WTC11 (cell line): Measurements from ENCODE around the gene BAIAP2L1. TPM values are rescaled to one million over a fixed set of nuclear protein-coding genes. Genes with fewer than 3 reads are reported as not detected.
A peak's percentile ranks its signal among the peaks of the same experiment; 100 is the strongest.

Source experiments
- ATAC-seq: fragments of 200-7000 bp; cut with Tn5 transposase; 2 replicates; pipeline ENCODE4 v1.10.0; 2021; ENCODE audit warnings: mild to moderate bottlenecking, moderate library complexity
- CTCF ChIA-PET: fragments of 300-600 bp; sonication (Branson Sonifier 250); formaldehyde crosslinking; loops from one replicate; lab custom pipeline; 2021; ENCODE audit warnings: antibody characterized with exemption; lab: Charles Lee
- POLR2A ChIA-PET: fragments of 350-600 bp; sonication (Branson Sonifier 250); formaldehyde crosslinking; loops from one replicate; lab custom pipeline; 2021; ENCODE audit warnings: antibody characterized with exemption; lab: Charles Lee
- DNase-seq: peaks from one replicate; pipeline ENCODE4 v3.0.0; 2021; ENCODE audit warnings: low spot score
- H3K27ac Mint-ChIP-seq: 2 replicates; pipeline ENCODE4 v1.8.0; 2021; ENCODE audit warnings: mixed read lengths
- H3K27me3 Mint-ChIP-seq: 2 replicates; pipeline ENCODE4 v1.8.0; 2021; ENCODE audit warnings: low read depth, mild to moderate bottlenecking, moderate library complexity, mixed read lengths
- H3K36me3 Mint-ChIP-seq: 2 replicates; pipeline ENCODE4 v1.8.0; 2021; ENCODE audit warnings: mixed read lengths
- H3K4me1 Mint-ChIP-seq: 2 replicates; pipeline ENCODE4 v1.8.0; 2022; ENCODE audit warnings: mixed read lengths
- H3K4me3 Mint-ChIP-seq: 2 replicates; pipeline ENCODE4 v1.8.0; 2021; ENCODE audit warnings: mild to moderate bottlenecking, moderate library complexity, mixed read lengths
- H3K9me3 Mint-ChIP-seq: 2 replicates; pipeline ENCODE4 v1.8.0; 2021; ENCODE audit warnings: mixed read lengths
- ARID4B ChIP-seq: sonication (generic); formaldehyde crosslinking; IDR thresholded peaks from 2 replicates; pipeline ENCODE4 v1.8.0; 2023; ENCODE audit warnings: missing genetic modification reagents, mild to moderate bottlenecking, borderline replicate concordance
- ATF6 ChIP-seq: sonication (generic); formaldehyde crosslinking; IDR thresholded peaks from 2 replicates; pipeline ENCODE4 v1.8.1; 2023; ENCODE audit warnings: mild to moderate bottlenecking, missing genetic modification reagents
- CREB1 ChIP-seq: sonication (generic); formaldehyde crosslinking; IDR thresholded peaks from 2 replicates; pipeline ENCODE4 v1.8.0; 2023; ENCODE audit warnings: mild to moderate bottlenecking, missing genetic modification reagents
- CTCF ChIP-seq: fragments of 200-600 bp; IDR thresholded peaks from 2 replicates; pipeline ENCODE4 v1.8.0; 2022; ENCODE audit warnings: antibody characterized with exemption
- ETV6 ChIP-seq: sonication (generic); formaldehyde crosslinking; IDR thresholded peaks from 2 replicates; pipeline ENCODE4 v1.8.1; 2022; ENCODE audit warnings: mild to moderate bottlenecking, missing genetic modification reagents
- FOXJ3 ChIP-seq: sonication (generic); formaldehyde crosslinking; IDR thresholded peaks from 2 replicates; pipeline ENCODE4 v1.9.0; 2021; ENCODE audit warnings: missing genetic modification reagents, mild to moderate bottlenecking, borderline replicate concordance
- HMGXB4 ChIP-seq: sonication (generic); formaldehyde crosslinking; IDR thresholded peaks from 2 replicates; pipeline ENCODE4 v1.8.1; 2023; ENCODE audit warnings: mild to moderate bottlenecking, moderate library complexity, missing genetic modification reagents
- MAX ChIP-seq: sonication (generic); formaldehyde crosslinking; IDR thresholded peaks from 2 replicates; pipeline ENCODE4 v1.8.0; 2022; ENCODE audit warnings: mild to moderate bottlenecking, missing genetic modification reagents
- MYBL2 ChIP-seq: sonication (generic); formaldehyde crosslinking; IDR thresholded peaks from 2 replicates; pipeline ENCODE4 v1.8.1; 2023; ENCODE audit warnings: mild to moderate bottlenecking, moderate library complexity, missing genetic modification reagents
- NR1H2 ChIP-seq: sonication (generic); formaldehyde crosslinking; IDR thresholded peaks from 2 replicates; pipeline ENCODE4 v1.9.0; 2021; ENCODE audit warnings: mild to moderate bottlenecking, moderate library complexity, missing genetic modification reagents
- USF2 ChIP-seq: sonication (generic); formaldehyde crosslinking; IDR thresholded peaks from 2 replicates; pipeline ENCODE4 v1.8.1; 2023; ENCODE audit warnings: mild to moderate bottlenecking, missing genetic modification reagents, moderate library complexity
- ZNF121 ChIP-seq: sonication (generic); formaldehyde crosslinking; IDR thresholded peaks from 2 replicates; pipeline ENCODE4 v1.8.0; 2023; ENCODE audit warnings: missing genetic modification reagents
- ZNF671 ChIP-seq: fragments of 250-450 bp; sonication (Bioruptor Pico); IDR thresholded peaks from 2 replicates; pipeline ENCODE4 v1.8.0; 2021; ENCODE audit warnings: mild to moderate bottlenecking
- total RNA-seq: library from RNA; stranded (reverse); gene quantifications from 3 replicates; pipeline ENCODE4 v1.2.3, GENCODE V29; 2021

Gene BAIAP2L1
- total RNA-seq, 1 experiment from 2014 or later = 37.5 TPM

GRCh38 chr7:98250789-98251188, 150.1 kb downstream of the BAIAP2L1 start (continued):
- TF ChIP-seq CREB1 (CRISPR knock-in tag) (no peak), ZNF121 (CRISPR knock-in tag) (no peak), HMGXB4 (CRISPR knock-in tag) (no peak), ZNF671 (CRISPR knock-in tag) (no peak), FOXJ3 (no peak), NR1H2 (CRISPR knock-in tag) (no peak)

GRCh38 chr7:98249106-98249505, 151.8 kb downstream of the BAIAP2L1 start:
- no peak for ATAC-seq
- CTCF ChIA-PET = interaction anchor here (0.7 to 1.3 kb wide), 3 partner anchors 10 to 497 kb away, joined by 3 to 6 read pairs (median 3); no protein-coding TSS in a partner anchor
- Mint-ChIP-seq H3K27ac (no peak overlapping the region), H3K27me3 (no peaks in the 10 kb centered on the region), H3K36me3 (no peaks in the 10 kb centered on the region; the same call in 1 of the 2 replicates), H3K9me3 (no peaks in the 10 kb centered on the region), H3K4me1 (peaks cover 23% of the 10 kb centered on the region), H3K4me3 (no peak overlapping the region)
- TF ChIP-seq ETV6 (CRISPR knock-in tag) (peak; percentile 83), USF2 (CRISPR knock-in tag) (no peak), ATF6 (CRISPR knock-in tag) (no peak)
- DNase-seq = no peak
- POLR2A ChIA-PET = interaction anchor here (0.6 kb wide), 1 partner anchor 16 kb away, joined by 4 read pairs; no protein-coding TSS in a partner anchor

- Mint-ChIP-seq H3K36me3 (no peaks in the 10 kb centered on the region; the same call in 1 of the 2 replicates), H3K9me3 (no peaks in the 10 kb centered on the region), H3K27ac (no peak overlapping the region), H3K4me3 (no peak overlapping the region), H3K4me1 (peaks cover 23% of the 10 kb centered on the region)
- no peak for ATAC-seq
- ChIA-PET POLR2A (no interaction called here), CTCF (no interaction called here)
- TF ChIP-seq MYBL2 (CRISPR knock-in tag) = no peak
- no peak for TF ChIP-seq MAX
- no peak for TF ChIP-seq ARID4B
- no peak for TF ChIP-seq CTCF
- TF ChIP-seq, all 79 proteins: peak for 0
- no peaks in the 10 kb centered on the region for H3K27me3 Mint-ChIP-seq
- no peak for DNase-seq
These were observed 152.7 kb downstream of the BAIAP2L1 start for GRCh38 chr7:98248156-98248555.
